Adrenal gland (tissue), 5 donors: Measurements from ENCODE around the gene SSH2.

ENCODE experiments used
- POLR2A ChIP-seq, 2 donors: fragments of 450-650 bp; IDR thresholded peaks; one replicate each; pipeline ENCODE4 v1.6.1; 2017; ENCODE audit warnings: antibody characterized with exemption in 2 of 2, mild to moderate bottlenecking in 2 of 2, moderate library complexity in 1 of 2
- TF ChIP-seq, protein P1 (sequence below), 6 experiments: fragments of 450-650 bp in 4 of 6; fragments of 200-600 bp in 2 of 6; sonication (generic) in 1 of 6; IDR thresholded peaks; 1 replicate in 5 of 6; 2 replicates in 1 of 6; pipeline versions ENCODE4 v1.5.1 to v1.8.0; 2016 to 2021; ENCODE audit warnings: antibody characterized with exemption in 6 of 6, mild to moderate bottlenecking in 2 of 6, moderate library complexity in 1 of 6
- donor health status: DM: no; HTN: no; CAD: no.

GRCh38 chr17:29693751-29694150 lies 236.3 kb downstream of the SSH2 start:
- TF ChIP-seq, protein P1, sequence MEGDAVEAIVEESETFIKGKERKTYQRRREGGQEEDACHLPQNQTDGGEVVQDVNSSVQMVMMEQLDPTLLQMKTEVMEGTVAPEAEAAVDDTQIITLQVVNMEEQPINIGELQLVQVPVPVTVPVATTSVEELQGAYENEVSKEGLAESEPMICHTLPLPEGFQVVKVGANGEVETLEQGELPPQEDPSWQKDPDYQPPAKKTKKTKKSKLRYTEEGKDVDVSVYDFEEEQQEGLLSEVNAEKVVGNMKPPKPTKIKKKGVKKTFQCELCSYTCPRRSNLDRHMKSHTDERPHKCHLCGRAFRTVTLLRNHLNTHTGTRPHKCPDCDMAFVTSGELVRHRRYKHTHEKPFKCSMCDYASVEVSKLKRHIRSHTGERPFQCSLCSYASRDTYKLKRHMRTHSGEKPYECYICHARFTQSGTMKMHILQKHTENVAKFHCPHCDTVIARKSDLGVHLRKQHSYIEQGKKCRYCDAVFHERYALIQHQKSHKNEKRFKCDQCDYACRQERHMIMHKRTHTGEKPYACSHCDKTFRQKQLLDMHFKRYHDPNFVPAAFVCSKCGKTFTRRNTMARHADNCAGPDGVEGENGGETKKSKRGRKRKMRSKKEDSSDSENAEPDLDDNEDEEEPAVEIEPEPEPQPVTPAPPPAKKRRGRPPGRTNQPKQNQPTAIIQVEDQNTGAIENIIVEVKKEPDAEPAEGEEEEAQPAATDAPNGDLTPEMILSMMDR (IDR thresholded peaks at IDR 0.05) = no peak
- no peak for TF ChIP-seq POLR2A (IDR thresholded peaks at IDR 0.05)
